Measurements from ENCODE around the gene TBC1D9B.

- no peak for TF ChIP-seq POLR2A (IDR thresholded peaks at IDR 0.05)
- TF ChIP-seq CTCF (IDR thresholded peaks at IDR 0.05) = no peak
- peak in 1 of 2 donors; percentile 17 for TF ChIP-seq POLR2AphosphoS5 (IDR thresholded peaks at IDR 0.05; ENCODE audit: insufficient read depth in 1 of 2, low read depth in 1 of 2)
These were observed 68.1 kb downstream of the TBC1D9B start for GRCh38 chr5:179839328-179840256.

Data from vagina (tissue), 2 donors.